ENCODE results near the gene RAPGEF2.
"Not testable (repeated sequence)": the region's sequence is repeated elsewhere in the genome, so short reads cannot be mapped to it uniquely, and the experiment has no call there.

RAPGEF2 gene

DNA sequence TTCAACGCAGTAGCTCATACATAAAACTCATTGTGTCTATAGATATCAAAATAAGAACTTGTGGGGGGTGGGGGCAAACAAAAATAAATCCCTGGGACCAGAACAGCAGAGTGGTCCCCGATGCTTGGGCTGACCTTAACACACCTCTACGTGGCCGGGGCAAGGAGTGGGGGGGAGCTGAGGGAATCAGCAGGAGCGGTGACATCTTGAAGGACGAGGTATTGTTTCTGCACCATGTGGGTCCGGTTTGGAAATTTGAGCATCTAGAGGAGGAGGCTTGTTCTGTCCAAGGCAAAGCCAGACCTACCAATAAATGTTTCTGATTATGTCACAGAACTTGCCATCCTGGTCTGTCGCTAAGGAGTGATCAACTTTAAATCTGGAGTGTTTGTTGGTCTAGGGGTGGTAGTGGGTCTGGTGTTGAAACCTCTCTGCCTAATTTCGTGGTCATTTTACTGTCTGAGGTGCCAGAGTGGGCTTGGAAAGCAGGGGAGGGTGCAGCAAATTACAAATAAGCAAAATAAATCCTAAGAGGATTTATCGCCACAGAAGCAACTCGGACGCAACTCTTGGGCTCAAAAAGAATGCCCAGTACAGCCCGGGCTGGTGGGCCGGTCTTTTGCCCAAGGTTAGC, 774 bp upstream of the RAPGEF2 start:
- no peak for DNase-seq

DNA sequence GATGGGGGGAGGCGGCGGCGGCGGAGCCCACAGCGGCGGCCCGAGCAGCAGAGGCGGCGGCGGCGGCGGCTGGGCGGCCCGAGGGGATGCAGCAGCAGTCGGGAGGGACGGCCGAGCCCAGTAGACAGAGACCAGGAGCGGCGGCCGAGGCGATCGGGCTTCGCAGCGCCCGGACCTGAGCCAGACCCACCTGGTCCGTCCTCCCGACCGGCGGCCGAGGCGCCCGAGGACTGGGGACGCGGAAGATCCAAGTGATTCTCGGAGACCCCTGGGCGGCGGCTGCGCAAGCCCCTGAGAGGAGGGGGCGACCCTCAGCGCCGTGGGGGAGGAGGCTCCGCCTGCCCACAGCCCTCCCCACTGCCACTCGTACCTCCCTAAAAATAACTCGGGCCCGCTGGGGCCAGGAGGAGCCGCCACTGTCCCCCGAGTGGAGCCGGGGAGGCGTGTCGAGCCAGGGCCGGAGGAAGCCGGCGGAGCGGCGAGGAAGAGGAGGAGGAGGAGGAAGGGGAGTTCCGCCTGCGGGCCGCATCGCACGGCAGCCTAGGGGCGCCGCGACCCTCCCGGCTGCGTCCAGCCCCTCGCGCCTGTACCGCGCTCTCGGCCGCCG, 608 bp downstream of the RAPGEF2 start:
- peak; percentile 80 for DNase-seq

DNA sequence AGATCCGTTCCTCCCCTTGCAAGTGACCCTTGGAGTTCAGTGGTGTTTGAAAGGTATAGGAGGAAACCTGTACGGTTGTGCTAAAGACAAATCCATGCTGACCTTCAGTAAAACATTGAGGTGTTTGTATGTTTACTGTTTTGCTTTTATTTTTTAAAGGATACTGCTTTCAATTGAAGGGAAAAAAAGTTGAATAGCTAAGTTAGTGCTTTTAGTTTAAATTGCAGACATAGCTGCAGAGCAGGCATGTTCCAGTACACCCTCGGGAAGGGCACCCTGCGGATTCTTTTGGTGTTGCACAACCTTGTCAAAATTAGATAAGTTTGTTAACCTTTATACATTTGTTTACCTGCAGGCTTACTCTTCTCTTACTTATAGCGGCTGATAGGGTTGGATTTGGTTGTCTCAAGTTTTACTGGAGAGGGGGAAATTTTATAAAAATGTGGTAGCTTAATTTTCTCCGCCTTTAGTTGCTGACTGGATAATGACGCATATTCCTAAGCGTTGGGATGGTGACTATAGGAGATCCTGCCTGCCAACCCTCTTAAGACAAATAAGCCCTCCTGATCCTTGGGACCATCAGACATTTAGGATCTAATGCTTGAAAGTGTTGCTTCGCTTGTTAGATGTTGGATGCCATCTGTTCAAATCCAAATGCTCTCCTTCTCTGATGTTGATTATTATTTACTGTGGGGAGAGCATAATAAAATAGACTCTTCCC, 2.0 kb downstream of the RAPGEF2 start:
- no peak for DNase-seq

DNA sequence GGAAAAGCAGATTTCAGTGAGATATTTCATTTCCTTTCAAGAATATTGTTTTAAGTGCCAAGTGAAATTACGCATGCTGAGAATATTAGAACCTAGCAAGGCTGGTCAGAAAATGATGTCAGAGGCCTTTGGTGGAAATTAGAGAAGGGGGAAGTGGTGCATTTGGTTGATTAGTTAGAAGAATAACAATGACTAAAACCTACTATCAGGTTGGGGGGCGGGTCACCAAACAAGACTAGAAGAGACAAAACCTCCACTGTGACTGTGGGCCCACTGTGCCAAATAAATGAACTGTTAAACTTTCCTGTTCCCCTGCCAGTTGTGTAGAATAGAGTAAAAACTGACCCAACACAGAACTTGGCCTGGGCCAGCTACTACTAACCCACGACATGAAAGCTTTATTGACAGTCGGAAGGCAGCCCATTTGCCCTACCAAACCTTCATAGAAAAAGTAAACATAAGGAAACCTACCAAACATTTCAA, 2.9 kb downstream of the RAPGEF2 start:
- DNase-seq = no peak

DNA sequence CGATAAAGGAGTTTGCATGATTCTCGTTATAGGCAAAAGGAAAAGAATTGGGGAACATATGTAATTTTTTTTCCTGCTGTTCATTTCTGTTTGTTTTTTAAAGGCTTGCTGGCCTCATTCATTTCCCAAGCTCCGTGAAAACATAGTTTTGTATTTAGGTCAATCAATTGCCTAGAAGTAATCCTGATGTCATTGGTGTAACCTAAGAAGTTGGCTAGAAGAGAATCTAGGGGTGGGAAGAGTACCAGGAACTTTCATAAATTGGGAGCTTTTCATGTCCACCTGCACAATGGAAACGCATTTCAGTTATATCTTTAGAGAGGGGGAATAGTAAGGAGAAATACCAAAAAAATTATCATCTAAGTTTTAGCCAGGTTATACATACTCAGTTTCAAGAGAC, 3.8 kb downstream of the RAPGEF2 start:
- DNase-seq = no peak

DNA sequence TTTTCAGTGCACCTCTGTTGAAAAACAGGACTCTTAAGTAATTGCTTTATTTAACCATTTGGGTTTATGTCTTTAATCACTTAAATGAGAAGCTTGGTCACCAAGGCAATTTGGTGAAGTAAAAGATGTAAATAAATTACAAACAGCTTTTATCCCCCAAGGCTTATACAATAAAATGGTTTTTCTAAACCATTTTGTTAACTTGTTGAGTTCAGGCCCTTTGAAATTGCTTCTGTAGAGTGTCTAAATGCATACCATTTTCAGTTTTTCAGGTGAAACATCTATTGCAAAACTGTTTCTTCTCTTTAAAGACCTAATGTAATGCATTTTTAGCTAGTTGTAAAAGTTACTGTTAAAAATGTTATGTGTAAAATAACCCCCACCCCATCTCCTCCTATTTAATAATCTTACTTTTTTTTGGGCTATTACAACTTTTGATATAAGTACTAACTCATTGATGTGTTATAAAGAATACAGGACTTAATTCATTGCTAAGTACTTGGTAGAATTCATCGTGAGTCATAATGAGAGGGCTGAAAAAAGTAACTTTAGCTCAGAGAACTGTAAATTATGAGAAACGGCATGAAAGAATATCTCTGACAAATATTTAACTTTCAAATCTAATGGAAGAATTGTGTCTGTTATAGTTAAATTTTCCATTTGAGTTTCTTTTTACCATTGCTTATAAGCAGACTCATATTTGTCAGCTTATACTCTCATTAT, 4.5 kb downstream of the RAPGEF2 start:
- no peak for DNase-seq

DNA sequence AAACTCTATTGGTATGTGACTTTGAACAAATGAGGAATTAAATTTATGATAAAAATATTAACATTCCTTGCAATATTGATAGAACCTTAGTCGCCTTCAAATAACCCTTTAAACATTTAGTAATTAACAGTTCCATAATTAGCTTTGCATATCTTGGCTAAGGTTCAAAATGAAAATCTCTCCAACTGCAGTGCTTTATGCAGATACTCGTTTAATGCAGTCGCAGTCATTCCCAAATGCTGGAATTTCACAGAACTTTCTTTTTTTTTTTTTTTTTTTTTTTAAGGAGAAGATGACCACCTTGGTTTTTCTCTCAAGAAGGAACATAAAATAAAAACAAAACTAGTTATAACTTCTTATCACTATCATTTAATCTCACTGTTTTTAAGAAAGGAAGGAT, 5.2 kb downstream of the RAPGEF2 start:
- no peak for DNase-seq

DNA sequence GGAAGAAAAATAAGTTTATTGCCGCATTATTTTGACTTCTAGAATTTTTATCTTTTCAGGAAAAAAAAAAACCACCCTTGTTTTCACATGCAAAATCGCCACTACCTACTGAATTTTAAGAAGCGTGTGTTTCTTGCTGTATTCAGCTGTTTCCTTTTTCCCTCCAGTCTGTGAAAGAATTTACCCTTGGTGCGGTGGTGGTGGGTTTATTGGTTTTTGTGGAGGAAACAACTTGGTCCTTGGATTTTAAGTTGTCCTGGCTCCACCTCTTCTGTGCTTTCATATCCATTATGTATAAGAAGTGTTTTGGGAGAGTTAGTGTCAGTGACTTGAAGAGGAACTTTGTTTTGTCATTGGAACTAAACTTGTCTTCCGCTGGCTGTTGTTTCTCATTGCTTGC, 8.1 kb downstream of the RAPGEF2 start:
- DNase-seq = no peak

DNA sequence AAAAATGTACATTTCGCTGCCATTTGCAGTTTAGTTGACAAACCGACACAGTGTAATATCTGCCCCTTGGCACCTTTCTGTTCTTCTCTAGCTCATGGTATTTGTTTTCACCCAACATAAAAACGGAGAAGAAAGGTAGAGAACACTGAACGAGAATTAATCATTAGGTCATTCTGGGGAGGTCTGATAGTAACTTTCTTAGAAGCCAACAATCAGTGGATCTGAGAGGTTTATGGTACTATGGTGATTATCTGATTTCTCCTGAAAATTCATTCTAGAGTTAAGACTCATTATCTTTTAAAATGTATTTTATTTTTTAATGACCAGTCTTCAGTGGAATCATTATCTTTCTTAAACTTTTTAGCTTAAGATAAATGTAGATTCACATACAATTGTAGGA, 8.5 kb downstream of the RAPGEF2 start:
- no peak for DNase-seq

DNA sequence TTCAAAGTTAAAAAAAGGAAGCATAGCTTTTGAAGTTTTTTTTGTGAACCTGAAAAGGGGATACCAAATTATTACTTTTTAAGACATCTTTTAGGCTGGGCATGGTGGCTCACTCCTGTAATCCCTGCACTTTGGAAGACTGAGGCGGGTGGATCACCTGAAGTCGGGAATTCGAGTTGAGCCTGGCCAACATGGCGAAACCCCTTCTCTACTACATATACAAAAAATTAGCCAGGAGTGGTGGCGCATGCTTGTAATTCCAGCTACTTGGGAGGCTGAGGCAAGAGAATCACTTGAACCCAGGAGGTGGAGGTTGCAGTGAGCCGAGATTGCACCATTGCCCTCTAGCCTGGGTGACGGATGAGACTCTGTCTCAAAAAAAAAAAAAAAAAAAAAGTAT, 10.5 kb downstream of the RAPGEF2 start:
- DNase-seq = not testable (repeated sequence)

DNA sequence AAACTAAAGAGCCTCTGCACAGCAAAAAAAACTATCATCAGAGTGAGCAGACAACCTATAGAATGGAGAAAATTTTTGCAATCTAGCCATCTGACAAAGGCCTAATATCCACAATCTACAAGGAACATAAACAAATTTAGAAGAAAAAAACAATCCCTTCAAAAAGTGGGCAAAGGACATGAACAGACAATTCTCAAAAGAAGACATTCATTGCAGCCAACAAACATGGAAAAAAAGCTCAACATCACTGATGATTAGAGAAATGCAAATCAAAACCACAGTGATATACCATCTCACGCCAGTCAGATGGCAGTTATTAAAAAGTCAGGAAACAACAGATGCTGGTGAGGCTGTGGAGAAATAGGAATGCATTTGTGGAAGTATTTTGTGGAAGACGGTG, 13.2 kb downstream of the RAPGEF2 start:
- not testable (repeated sequence) for DNase-seq

DNA sequence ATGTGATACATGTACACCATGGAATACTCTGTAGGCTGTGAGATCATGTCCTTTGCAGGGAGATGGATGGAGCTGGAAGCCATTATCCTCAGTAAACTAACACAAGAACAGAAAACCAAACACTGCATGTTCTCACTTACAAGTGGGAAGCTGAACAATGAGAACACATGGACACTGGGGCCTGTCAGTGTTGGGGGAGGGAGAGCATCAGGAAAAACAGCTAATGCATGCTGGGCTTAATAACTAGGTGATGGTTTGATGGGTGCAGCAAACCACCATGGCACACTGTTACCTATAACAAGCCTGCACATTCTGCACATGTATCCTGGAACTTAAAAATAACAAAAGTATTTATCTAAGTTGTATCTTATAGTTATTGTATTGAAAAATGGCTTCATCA, 13.8 kb downstream of the RAPGEF2 start:
- DNase-seq = not testable (repeated sequence)

DNA sequence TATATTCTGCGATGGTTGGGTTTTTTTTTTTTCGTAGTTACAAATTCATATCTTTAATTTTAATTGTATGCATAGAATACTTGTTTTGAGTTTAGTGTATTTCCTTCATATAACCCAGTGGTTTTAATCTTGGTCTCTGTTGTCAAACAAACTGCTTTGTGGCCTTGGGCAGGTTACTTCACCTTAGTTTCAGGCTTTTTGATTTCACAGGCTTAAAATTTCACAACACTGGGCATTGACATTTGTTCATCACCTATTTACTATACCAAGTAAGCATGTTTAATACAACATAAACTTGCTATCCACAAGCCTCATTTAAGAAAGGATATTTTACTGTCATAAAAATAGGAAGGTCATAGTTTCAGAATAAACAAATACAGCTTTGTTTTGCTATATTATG, 14.7 kb downstream of the RAPGEF2 start:
- no peak for DNase-seq

DNA sequence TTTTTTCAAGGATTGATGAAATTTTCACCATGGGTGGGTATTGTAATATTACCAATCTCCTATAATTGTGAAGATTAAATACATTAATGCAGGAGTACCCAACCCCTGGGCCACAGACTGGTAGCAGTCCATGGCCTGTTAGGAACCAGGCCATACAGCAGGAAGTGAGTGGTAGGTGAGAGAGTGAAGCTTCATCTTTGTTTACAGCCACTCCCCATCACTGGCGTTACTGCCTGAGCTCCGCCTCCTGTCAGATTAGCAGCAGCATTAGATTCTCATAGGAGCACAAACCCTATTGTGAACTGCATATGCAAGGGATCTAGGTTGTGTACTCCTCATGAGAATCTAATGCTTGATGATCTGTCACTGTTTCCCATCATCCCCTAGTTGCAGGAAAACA, 15.1 kb downstream of the RAPGEF2 start:
- DNase-seq = peak; percentile 65

DNA sequence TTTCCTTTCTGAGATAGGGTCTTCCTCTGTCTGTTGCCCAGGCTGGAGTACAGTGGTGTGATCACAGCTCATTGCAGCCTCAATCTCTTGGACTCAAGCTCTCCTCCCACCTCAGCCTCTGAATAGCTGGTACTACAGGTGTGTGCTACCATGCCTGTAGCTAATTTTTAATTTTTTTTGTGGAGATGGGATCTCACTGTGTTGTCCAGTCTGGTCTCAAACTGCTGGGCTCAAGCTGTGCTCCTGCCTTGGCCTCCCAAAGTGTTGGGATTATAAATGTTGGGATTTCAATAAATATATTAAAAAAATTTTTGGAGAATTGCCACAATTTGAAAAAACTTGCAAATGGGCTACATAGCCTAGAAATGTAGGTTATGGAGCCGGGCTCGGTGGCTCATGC, 18.5 kb downstream of the RAPGEF2 start:
- no peak for DNase-seq

DNA sequence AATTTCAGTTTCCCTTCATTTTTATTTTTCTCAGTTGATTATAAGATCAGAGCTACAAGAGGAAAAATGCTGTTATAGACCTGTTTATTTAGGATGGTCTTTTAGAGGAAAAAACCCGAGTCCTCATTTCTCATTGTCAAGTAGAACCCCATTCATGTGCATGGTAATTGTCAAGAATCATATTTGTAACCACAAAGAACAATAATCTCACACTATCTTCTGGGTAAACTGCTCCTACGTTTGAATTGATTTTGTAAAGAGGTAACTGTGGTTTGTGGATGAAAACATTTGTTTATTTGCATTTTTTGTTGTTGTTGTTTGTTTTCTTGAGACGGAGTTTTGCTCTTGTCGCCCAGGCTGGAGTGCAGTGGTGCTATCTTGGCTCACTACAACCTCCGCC, 23.8 kb downstream of the RAPGEF2 start:
- DNase-seq = no peak

DNA sequence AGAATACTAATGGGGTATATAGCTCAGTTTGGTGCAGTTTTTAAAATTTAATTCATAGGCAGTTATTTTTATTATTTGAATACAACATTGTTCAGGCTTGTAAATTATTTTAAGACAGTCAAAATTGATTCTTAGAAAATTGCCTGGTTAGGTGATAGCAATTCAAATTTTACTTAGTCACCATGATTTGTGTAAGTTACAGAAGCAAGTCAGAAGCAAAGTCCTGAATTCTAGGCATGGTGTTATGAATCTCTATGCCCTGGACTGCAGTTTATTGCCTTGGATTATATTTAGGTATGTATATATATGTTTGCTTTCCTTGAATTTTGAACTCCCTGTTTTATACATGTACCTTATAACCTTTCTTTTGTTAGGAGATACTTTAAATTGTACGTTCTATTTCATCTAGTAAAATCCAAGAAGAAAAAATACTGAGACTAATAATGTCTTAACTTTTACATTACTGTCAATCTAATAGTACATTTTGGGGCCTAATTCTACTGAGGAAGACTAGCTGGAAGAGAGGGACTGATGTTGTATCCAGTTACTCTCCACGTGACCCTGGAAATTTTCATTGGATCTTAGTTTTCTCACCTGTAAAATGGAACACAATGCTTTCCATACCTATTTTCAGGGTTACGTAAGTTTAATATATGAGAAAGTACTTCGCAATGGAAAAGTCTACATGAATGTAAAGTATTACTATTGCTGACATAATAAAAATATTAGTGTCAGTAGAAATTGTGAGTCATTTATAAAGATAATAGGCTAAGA, 25.1 kb downstream of the RAPGEF2 start:
- DNase-seq = no peak

DNA sequence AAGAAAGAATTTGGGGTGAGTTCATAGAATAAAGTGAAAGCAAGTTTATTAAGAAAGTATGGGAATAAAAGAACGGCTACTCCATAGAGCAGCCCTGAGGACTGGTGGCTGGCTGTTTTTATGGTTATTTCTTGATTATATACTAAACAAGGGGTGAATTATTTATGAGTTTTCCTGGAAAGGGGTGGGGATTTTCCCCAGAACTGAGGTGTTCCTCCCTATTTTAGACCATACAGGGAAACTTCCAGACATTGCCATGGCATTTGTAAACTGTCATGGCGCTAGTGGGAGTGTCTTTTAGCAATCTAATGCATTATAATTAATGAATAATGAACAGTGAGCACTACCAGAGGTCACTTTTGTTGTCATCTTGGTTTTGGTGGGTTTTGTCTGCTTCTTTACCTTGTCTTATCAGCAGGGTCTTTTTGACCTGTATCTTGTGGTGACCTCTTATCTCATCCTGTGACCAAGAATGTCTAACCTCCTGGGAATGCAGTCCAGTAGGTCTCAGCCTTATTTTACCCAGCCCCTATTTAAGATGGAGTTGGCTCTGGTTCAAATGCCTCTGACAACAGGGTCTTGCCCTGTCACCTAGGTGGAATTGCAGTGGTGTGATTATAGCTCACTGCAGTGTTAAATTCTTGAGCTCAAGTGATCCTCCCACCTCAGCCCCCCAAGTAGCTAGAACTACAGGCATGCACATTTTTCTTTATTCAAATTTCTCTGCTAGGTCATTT, 27.1 kb downstream of the RAPGEF2 start:
- DNase-seq = no peak

DNA sequence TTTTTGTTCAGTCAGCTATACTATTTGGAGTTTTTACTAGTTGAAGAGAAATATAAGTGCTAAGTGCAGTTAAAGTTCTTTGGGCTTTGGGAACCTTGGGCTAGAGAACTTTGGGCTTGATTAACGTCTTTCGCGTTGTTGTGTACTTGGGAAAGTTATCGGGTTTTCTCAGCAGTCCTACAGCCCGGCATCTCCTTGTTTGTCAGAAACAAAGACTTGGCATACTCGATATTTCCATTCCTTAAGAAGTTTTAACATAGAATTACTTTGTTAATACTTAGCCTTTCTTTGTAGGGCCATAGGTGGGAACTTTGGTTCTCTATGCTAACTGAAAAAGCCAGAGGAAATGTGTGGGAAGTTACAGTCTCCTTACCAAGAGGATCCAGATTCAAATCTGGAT, 28.7 kb downstream of the RAPGEF2 start:
- no peak for DNase-seq

DNA sequence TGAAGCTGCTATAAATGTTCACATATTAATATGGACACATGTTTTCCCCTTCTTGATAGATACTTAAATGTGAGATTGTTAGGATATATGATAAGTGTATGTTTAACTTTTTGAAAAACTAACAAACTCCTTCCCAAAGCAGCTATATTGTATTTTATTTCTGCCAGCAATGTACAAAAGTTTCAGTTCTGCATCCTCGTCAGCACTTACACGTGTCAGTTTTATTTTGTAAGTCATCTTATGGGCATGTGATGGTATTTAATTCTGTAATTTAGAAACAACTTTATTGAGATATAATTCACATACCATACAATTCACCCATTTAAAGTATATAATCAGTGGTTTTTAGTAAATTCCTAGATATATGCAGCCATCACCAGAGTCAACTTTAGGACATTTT, 31.6 kb downstream of the RAPGEF2 start:
- no peak for DNase-seq

DNA sequence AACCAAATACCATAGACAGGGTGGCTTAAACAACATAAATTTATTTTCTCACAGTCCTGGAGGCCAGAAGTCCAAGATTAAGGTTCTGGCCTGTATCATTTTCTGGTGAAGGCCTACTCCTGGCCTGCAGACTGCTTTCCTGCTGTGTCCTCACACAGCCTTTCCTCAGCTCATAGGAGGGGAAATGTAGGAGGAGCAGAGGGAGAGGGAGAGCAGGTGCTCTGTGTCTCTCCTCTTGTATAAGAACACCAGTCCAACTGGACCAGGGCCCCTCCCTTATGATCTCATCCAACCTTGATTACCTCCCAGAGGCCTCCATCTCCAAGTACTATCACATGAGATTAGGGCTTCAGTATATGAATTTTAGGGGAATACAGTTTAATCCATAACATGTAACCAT, 34.3 kb downstream of the RAPGEF2 start:
- no peak for DNase-seq

DNA sequence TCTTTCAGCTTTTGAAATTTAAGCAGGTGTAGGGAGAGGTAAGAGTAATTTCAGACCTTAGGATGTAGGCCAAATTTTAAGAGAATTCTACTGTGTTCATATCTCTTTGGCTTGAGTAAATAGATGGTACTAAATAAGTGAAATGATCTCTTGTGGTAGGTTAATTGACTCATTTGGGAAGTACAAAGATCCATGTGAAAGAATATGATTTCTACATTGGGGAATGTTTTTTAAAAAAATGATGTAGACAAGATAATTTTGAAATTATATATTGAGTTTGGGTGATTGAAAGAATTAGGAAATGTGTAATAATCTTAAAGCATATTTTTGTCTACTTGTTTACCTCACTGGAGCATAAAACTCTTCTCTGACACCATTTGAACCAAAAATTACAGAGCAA, 35.6 kb downstream of the RAPGEF2 start:
- no peak for DNase-seq

All from activated effector memory CD4-positive, alpha-beta T cell treated with anti-CD3 and anti-CD28 coated beads, Interleukin-2, amount 50 U/mL, for 16 hours (primary cell).